ENCODE results near the gene FZD10.

FZD10 gene

DNA sequence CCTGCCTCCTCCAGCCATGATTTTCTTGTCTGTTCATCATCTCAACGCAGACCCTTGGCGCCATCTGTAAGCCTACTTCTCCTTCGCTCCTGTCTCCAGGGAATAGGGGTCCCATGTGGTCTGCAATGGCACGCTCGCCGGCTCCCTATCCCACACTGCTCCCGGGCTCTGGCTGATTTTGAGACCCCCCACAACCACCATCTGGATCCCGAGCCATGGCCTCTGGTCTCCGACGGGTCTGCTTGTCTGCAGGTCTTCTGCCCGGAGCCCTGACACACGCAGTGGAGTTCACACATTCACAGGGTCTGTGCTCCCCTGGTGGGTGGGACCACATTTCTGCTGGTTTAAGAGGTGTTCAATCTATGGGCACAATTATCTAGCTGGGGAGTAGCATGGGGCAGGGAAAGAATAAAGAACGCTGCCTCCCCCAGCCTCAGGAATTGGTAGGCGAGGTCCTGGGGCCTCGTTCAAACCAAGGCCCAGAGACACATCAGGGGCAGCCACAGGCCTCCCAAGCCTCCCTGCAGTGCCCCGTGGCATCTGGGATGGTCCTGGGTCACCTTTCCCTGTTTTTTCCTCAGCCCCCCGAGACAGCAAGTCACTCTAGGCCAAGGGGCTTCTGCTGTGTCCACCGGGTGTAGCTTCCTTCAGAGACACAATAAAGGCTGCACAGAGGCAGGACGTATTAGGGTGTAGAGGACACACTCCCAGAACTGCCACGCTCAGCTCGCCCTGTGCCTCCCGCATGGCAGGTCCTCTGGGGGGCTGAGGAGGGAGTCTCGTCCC, 21.5 kb downstream of the FZD10 start:
- DNase-seq (ENCODE audit: low spot score) = no peak

- DNase-seq (ENCODE audit: low spot score) = no peak
Observed at GRCh38 chr12:130184404-130185090, 22.3 kb downstream of the FZD10 start.

GRCh38 chr12:130185455-130186391, 23.5 kb downstream of the FZD10 start:
- DNase-seq (ENCODE audit: low spot score) = no peak

GRCh38 chr12:130186651-130187268, 24.5 kb downstream of the FZD10 start:
- DNase-seq (ENCODE audit: low spot score) = no peak

DNA sequence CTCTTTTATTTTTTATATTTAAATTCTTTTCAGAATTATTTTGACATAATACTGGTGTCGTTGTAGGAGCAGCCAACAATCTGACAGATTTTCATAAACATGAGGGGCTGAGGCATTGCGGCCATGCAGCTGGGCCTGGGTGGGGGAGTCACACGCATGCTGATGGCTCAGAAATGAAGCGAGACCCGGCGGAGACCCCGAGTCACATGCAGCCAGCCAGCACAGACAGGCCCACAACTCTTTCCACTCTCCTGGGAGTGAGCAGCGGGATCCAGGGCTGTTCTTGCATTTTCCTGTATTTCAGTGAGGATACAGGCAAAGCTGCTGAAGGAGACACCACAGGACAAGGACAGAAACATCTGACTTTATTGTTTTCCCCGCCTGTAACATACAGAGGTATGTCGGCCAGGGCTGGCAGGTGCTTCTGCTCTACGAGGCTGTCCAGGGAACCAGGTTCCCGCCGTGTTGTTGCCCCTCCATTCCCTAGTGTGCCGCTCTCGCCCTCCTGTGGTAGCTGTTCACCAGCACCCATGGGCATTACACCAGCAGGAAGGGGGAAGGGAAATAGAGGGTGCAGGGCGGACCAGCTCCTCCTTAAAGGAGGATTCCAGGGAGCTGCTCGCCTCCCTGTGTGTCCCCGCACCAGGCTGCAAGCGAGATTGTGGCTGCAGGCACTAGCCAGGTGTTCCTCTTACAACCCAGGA, 30.5 kb downstream of the FZD10 start:
- no peak for DNase-seq (ENCODE audit: low spot score)

DNA sequence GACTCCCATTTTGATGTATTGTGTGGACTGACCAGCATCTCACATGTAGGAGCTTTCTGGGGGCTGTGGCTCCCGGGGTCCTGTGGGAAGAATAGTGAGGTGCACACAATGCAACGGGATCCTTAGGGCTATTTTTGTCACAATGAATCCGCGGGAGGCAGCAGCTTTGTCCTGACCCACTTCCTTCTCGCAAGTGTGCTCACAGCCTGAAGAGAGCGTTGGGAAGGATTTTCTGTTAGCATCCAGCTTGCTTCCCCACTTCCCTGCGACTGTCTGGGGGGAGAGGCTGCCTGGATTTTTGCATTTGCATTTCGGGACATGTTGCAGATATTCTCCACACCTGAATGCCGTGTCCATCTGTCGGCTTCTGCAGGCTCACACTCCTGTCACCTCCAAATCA, 31.9 kb downstream of the FZD10 start:
- DNase-seq (ENCODE audit: low spot score) = no peak

DNA sequence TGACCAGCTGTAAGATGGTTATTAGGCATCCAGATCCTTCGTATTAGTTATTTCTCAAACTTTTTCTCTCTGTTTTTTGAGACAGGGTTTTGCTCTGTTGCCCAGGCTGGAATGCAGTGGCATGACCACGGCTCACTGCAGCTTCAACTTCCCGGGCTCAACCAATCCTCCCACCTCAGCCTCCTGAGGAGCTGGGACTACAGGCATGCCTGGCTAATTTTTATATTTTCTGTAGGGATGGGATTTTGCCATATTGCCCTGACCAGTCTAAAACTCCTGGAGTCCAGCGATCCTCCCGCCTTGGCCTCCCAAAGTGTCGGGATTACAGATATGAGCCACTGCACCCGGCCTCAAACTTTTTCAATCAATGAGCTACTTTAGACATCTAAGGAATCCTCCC, 33.1 kb downstream of the FZD10 start:
- no peak for DNase-seq (ENCODE audit: low spot score)

- no peak for DNase-seq (ENCODE audit: low spot score)
Observed at GRCh38 chr12:130195776-130196175, 33.5 kb downstream of the FZD10 start.

GRCh38 chr12:130196827-130197226, 34.6 kb downstream of the FZD10 start:
- no peak for DNase-seq (ENCODE audit: low spot score)

DNA sequence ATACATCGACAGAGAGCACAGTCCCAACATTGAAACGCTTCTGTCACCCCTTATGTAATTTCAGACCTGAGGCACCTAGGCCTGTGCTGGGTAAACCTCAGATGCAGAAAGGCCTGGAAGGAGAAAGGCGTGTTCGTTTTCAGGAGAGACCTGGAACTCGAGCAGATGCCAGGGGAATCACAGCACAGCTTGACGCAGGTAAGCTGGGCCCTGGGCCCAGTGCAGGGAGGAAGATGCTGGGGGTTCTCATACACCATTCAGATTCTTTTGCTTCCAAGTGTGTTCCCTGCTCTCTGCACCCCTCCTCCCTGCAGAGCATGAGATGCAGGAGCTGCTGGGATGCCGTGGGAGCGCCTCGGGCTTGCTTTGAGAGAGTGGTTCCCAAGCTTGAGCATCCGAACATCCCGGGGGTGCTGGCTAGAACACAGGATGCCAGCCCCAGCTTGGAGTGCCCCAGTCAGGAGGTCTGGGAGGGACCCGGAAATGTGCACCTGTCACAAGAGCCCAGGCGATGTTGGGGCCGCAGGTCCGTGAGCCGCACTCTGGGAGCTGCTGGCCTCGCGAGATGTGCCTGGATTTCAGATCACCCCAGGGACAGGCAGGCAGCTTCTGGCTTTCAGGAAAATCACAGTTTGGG, 35.9 kb downstream of the FZD10 start:
- no peak for DNase-seq (ENCODE audit: low spot score)

DNA sequence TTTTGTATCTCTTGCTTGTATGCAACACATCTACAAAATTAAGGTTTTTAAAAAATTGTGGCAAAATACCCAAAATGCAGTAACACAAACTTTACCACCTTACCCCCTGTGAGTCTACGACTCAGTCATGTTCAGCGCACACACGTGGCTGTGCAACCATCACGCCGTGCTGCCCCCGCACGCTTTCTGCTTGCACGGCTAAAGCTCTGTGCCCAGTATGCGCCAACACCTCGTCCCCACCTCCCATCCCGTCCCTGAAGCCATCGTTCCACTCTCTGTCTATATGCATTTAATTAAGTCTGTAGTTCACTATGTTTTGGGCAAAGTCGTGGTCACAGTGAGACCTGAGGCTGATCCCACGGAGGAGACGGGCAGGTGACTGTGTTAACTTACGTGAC, 36.4 kb downstream of the FZD10 start:
- DNase-seq (ENCODE audit: low spot score) = no peak

DNA sequence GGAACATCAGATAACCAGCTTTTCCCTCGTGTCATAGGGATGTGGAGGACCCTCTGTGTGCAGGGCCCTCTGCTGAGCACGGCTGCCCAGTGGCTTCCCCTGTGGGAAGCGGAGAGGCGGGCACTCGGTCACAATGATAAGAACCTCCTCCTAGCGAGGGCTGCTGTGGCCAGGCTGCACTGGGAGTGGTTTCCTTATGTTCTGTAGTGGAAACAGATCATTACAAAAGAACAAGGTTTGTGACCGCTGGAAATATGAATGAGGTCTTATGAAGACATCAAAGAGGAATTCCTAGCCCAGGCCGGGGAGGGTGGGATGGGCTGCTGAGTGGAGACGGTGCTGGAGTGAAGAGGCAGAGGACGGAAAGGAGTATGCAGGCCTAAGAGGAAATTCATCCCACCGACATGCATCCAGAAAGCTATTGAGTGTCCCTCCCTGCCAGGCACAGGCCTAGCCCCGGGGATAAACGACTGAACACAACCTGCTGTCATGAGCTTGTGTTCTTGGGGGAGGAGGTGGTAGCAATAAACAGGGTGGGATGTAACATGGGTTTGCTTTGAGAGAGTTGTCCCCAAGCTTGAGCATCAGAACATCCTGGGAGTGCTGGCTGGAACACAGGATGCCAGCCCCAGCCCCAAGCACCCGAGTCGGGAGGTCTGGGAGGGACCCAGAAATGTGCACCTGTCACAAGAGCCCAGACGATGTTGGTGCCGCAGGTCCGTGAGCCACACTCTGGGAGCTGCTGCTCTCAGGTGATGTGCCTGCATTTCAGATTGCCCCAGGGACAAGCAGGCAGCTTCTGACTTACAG, 37.5 kb downstream of the FZD10 start:
- DNase-seq (ENCODE audit: low spot score) = no peak

DNA sequence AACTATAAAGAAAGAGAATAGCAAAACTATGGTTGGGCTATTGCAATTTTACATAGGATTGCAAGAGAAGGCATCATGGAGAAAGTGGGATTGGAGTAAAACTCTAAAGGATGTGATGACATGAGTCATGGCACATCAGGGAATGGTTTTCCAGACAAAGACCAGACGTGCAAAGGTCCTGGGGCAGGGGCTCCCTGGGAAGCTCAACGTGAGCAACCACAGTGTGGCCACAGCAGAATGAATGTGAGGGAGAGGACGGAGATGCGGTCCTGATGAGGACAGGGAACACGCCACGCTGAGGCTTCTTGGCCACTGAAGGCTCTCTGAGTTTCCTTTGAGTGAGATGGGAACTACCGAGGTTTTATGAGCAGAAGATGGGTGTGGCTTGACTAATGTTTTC, 38.2 kb downstream of the FZD10 start:
- no peak for DNase-seq (ENCODE audit: low spot score)

GRCh38 chr12:130201037-130201436, 38.8 kb downstream of the FZD10 start:
- DNase-seq (ENCODE audit: low spot score) = no peak

DNA sequence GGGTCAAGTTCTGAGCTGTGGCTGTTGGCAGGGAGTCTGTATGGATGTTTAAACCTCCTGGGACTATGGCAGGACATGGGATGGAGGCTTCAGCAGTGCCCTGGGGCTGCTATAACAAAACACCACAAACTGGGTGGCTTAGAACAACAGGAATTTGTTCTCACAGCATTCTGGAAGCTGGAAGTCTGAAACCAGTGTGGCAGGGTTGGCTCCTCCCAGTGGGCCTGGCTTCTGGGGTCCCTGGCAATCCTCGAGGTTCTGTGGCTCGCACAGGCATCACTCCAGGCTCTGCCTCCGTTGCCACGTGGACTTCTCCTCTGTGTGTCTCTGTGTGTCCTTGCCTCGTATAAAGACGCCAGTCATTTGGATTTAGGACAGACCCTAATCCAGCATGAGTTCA, 39.9 kb downstream of the FZD10 start:
- no peak for DNase-seq (ENCODE audit: low spot score)

DNA sequence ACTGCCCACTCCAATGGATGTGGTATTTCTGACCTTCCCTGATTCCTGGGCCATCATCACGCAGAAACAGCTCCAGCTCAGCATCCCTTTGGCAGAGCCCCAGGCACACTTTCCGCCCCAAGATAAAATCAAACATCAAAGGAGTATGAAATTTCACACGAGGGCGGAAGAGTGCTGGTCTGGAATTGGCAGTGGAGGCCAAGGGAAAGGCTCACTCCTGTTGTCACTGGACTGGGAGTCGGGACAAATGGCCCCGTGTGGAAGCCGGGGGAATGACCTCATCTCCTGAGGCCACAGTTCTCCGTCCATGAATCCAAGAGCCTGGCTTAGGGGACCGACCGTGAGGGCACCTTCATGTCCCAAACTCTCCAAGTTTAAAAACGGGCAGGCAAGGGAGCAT, 40.9 kb downstream of the FZD10 start:
- DNase-seq (ENCODE audit: low spot score) = no peak

DNA sequence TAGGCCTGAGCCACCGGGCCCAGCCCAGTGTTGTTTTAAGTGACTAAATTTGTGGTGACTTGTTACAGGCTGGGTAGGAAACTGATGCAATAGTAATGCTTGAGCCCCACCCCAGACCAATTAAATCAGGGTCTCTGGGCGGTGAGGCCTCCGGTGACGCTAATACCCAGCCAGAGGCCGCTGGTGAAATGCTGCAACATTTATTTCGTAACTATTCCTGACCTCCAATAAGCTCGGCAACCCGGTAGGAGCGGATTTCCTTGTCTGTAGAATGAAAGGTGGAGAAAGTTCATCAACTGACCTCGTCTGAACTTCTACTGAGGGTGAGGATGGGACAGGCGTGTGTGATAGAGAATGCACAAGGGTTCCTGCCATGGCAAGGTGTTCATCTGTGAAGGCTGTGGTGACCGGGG, 42.3 kb downstream of the FZD10 start:
- DNase-seq (ENCODE audit: low spot score) = no peak

- DNase-seq (ENCODE audit: low spot score) = no peak
Observed at GRCh38 chr12:130205495-130205894, 43.2 kb downstream of the FZD10 start.

- DNase-seq (ENCODE audit: low spot score) = no peak
Observed at GRCh38 chr12:130212384-130212989, 50.2 kb downstream of the FZD10 start.

GRCh38 chr12:130213249-130213648, 51.0 kb downstream of the FZD10 start:
- no peak for DNase-seq (ENCODE audit: low spot score)
